ENCODE data around the gene RASSF4. TPM values are rescaled to one million over a fixed set of nuclear protein-coding genes. Genes with fewer than 3 reads are reported as not detected.

Gene RASSF4
- total RNA-seq, 1 donor from 2014 or later: 83.0 TPM

- FAIRE-seq (no peak), DNase-seq (ENCODE audit: low read depth) (no peak)
- TF ChIP-seq CTCF (IDR thresholded peaks at IDR 0.05; ENCODE audit: insufficient read depth, low read depth, low read length) (no peak), EZH2 (IDR thresholded peaks at IDR 0.05; ENCODE audit: insufficient read depth, low read length) (no peak)
- Mint-ChIP-seq H3K4me1 (ENCODE audit: low read depth, unreplicated experiment) (peaks cover 53% of the 10 kb centered on the region), H3K27me3 (ENCODE audit: low read depth, unreplicated experiment) (no peaks in the 10 kb centered on the region), H3K9me3 (ENCODE audit: unreplicated experiment) (peaks cover 3% of the 10 kb centered on the region), H3K27ac (ENCODE audit: unreplicated experiment) (no peak overlapping the region), H3K4me3 (ENCODE audit: unreplicated experiment) (peak overlapping the region; percentile 27), H3K36me3 (ENCODE audit: low read depth, unreplicated experiment) (peaks cover 17% of the 10 kb centered on the region)
- H3K27ac ChIP-seq (ENCODE audit: low read depth, low read length): no peak overlapping the region
- H3K4me3 ChIP-seq (ENCODE audit: insufficient read depth, low read depth, low read length): no peak overlapping the region
- no peak overlapping the region for H2AFZ ChIP-seq (ENCODE audit: low read depth, low read length)
- H3K79me2 ChIP-seq (ENCODE audit: insufficient read depth, low read length): no peaks in the 10 kb centered on the region
- H3K4me1 ChIP-seq (ENCODE audit: insufficient read depth, low read length): peaks cover 20% of the 10 kb centered on the region
- no peaks in the 10 kb centered on the region for H4K20me1 ChIP-seq (ENCODE audit: insufficient read depth, low read length)
- no peaks in the 10 kb centered on the region for H3K27me3 ChIP-seq (ENCODE audit: insufficient read depth, low read length)
- H3K9me3 ChIP-seq (ENCODE audit: insufficient read depth, low read depth, low read length): no peaks in the 10 kb centered on the region
- no peak overlapping the region for H3K9ac ChIP-seq (ENCODE audit: low read length)
- no peaks in the 10 kb centered on the region for H3K36me3 ChIP-seq (ENCODE audit: insufficient read depth, low read length)
- H3K4me2 ChIP-seq (ENCODE audit: low read length): peak overlapping the region; percentile 6
These were observed 2.6 kb upstream of the RASSF4 start for GRCh38 chr10:44956717-44957706.

- no peak overlapping the region for H2AFZ ChIP-seq (ENCODE audit: low read depth, low read length)
- H3K27ac ChIP-seq (ENCODE audit: low read depth, low read length): peak overlapping the region; percentile 83
- DNase-seq (ENCODE audit: low read depth): peak; percentile 83
These were observed 1.3 kb upstream of the RASSF4 start for GRCh38 chr10:44958196-44958897.

More at GRCh38 chr10:44958196-44958897, 1.3 kb upstream of the RASSF4 start:
- peak overlapping the region; percentile 89 for H3K27ac Mint-ChIP-seq (ENCODE audit: unreplicated experiment)
- Histone ChIP-seq H3K9ac (ENCODE audit: low read length) (peak overlapping the region; percentile 90), H3K36me3 (ENCODE audit: insufficient read depth, low read length) (no peaks in the 10 kb centered on the region), H3K27me3 (ENCODE audit: insufficient read depth, low read length) (no peaks in the 10 kb centered on the region), H3K4me2 (ENCODE audit: low read length) (peak overlapping the region; percentile 95), H3K79me2 (ENCODE audit: insufficient read depth, low read length) (no peaks in the 10 kb centered on the region), H3K4me1 (ENCODE audit: insufficient read depth, low read length) (peaks cover 19% of the 10 kb centered on the region), H3K4me3 (ENCODE audit: insufficient read depth, low read depth, low read length) (peak overlapping the region; percentile 74), H4K20me1 (ENCODE audit: insufficient read depth, low read length) (no peaks in the 10 kb centered on the region), H3K9me3 (ENCODE audit: insufficient read depth, low read depth, low read length) (no peaks in the 10 kb centered on the region)
- FAIRE-seq: no peak
- peak overlapping the region; percentile 92 for H3K4me3 Mint-ChIP-seq (ENCODE audit: unreplicated experiment)
- peaks cover 3% of the 10 kb centered on the region for H3K9me3 Mint-ChIP-seq (ENCODE audit: unreplicated experiment)
- peaks cover 17% of the 10 kb centered on the region for H3K36me3 Mint-ChIP-seq (ENCODE audit: low read depth, unreplicated experiment)
- H3K27me3 Mint-ChIP-seq (ENCODE audit: low read depth, unreplicated experiment): no peaks in the 10 kb centered on the region
- peaks cover 52% of the 10 kb centered on the region for H3K4me1 Mint-ChIP-seq (ENCODE audit: low read depth, unreplicated experiment)
- no peak for TF ChIP-seq CTCF (IDR thresholded peaks at IDR 0.05; ENCODE audit: insufficient read depth, low read depth, low read length)
- no peak for TF ChIP-seq EZH2 (IDR thresholded peaks at IDR 0.05; ENCODE audit: insufficient read depth, low read length)

Data from astrocyte (in vitro differentiated cells and primary cell).